ENCODE results near the gene CFAP54.

GRCh38 chr12:96652870-96653269 is 163.5 kb downstream of the CFAP54 start:
- no peak for TF ChIP-seq CTCF (conservative IDR thresholded peaks at IDR 0.05 in 1 of 2, IDR thresholded peaks at IDR 0.05 in 1 of 2; ENCODE audit: low read depth in 1 of 2, low read length in 2 of 2)
- no peak for TF ChIP-seq EZH2 (IDR thresholded peaks at IDR 0.05; ENCODE audit: low read length, missing control alignments)

All from fibroblast of lung (primary cell).